ENCODE data around the gene PCGF2.
"Not testable (repeated sequence)": the region's sequence is repeated elsewhere in the genome, so short reads cannot be mapped to it uniquely, and the experiment has no call there.

PCGF2 gene
- long read RNA-seq, donor 1, partial matches to known transcripts: 0 of 11 reads
- long read RNA-seq, donor 1, other reads (novel, unspliced or antisense): 7 of 11 reads
- long read RNA-seq, donor 2, partial matches to known transcripts: 5 of 15 reads
- long read RNA-seq, donor 2, other reads (novel, unspliced or antisense): 9 of 15 reads
- long read RNA-seq, donor 3, partial matches to known transcripts: 10 of 16 reads
- long read RNA-seq, donor 3, other reads (novel, unspliced or antisense): 6 of 16 reads
- long read RNA-seq, donor 4, partial matches to known transcripts: 163 of 293 reads
- long read RNA-seq, donor 4, other reads (novel, unspliced or antisense): 127 of 293 reads
- long read RNA-seq, donor 5, partial matches to known transcripts: 6 of 26 reads
- long read RNA-seq, donor 5, other reads (novel, unspliced or antisense): 16 of 26 reads
- long read RNA-seq, donor 6, partial matches to known transcripts: 171 of 283 reads
- long read RNA-seq, donor 6, other reads (novel, unspliced or antisense): 111 of 283 reads
- long read RNA-seq, donor 7: 0 reads
- long read RNA-seq, donor 8, transcript PCGF2-207 (11 exons, 2,604 nt): major isoform, 5 of 15 reads
- long read RNA-seq, donor 8, partial matches to known transcripts: 10 of 15 reads
- long read RNA-seq, donor 8, other reads (novel, unspliced or antisense): 0 of 15 reads

DNA sequence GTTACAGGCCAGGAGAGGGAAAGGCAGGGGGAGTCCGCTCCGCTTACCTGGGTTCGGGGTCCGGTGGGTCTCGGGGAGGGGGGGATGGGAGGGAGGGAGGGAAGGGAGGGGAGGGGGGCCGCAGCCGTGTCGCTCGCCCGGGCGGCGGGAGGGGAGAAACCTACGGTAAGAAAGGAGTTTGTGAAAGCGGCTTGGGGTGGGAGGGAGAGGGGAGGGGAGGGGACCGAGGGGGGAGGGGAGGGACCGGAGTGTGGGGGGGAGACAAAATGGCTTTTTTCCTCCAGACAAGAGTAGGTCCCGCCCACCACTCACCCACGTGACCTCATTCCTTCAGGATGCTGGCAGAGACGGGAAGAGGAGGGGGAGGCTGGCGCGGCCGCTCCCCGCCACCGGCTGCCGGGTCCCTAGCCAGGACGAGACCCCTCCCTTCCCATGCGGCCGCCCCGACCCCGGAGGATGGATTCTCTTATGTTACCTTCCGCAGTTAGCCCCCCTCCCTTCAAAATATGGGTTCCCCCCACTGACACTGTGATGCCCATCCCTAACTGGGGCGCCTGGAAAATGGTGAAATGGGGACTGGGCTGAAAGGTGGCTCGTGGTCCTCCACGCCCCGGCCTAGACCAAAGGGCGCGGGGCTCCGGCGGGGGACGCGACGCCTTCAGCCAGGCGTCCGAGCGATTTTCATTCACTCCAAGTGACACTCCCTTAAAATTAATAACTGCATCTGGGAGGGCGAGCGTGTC is at the start of gene PCGF2:
PCGF2 (minus strand) TSS at position 188 of the 743 bp plus-strand sequence. CDS start 7,934 bp downstream, outside the sequence.
- peak; percentile 81 for DNase-seq

DNA sequence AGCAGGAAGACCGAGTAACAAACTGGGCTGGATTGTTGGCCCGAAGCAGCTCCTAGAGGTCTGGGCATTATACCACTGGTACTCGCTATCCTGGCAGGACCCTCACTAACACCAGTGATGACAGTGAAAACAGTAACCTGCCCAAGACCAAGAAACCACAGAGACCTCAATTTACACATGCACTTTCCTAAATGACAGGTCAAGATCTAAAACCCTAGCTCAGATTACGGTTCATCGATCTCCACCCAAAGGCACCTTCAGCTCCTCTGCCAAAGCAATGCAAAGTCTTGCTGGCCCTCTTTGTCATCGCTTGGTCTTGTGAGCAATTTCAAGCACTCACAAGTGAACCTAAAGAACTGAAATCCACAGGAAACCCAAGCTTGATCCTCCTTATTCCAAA is 49.7 kb upstream of the PCGF2 start:
- no peak for DNase-seq

DNA sequence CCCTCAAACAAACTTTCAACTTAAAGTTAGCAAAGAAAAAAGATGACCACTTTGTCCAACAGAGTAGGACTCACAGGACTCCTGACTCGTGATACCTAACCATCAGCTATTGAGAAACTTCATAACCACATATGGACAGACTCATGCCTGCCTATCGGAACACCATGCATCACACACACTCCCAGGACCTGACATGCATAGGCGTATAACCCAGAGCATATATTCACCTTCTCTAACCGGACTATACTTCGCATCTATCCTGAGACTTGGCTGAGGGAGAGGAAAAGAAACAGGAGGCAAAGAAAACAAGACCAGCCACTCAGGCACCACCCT is 49.0 kb upstream of the PCGF2 start:
- DNase-seq: no peak

DNA sequence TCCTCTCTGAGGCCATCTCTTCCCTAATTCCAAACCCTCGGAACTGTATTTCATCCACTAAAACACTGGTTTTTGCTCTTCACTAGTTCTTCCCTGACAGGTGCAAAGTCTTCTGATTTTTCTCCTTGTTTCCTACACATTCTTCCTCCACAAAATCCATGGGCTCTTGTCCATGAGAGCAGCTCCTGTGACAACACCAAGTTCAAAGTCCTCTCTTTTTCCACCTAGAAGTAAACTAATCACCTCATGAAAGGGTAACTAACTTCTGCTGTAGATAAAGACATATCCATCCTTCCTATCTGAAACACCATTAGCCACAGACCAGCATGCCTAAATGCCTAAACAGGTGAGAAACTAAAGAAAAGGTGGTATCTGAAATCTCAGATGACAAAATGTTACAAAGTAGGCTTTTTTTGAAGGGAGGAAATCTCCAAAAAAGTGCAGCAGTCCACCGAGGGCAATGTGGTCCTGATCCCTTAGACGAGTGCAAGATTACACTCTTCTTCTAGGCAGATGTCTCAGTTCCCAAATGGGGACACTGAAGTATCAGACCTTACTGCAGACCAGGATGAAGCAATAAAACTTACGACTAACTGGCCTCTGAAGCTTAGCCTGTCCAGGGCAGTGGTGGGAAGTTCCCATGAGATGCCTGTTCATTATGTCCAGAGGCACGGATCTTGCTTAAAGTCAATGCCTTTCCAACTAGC is 48.5 kb upstream of the PCGF2 start:
- no peak for DNase-seq

DNA sequence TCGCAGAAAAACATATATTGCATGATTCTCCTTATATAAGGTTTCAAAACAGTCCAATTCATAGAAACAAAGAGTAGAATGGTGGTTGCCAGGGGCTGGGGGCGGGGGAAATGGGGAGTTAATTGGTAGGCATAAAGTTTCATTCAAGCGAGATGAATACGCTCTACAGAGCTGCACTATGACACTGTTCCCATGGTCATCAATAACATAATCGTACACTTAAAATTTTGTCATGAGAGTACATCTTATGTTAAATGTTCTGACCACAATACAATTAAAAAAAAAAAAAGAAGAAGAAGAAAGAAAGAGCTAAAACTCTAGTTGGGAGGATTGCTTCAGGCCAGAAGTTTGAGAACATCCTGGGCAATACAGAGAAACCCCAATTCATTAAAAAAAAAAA is 46.1 kb upstream of the PCGF2 start:
- no peak for DNase-seq

DNA sequence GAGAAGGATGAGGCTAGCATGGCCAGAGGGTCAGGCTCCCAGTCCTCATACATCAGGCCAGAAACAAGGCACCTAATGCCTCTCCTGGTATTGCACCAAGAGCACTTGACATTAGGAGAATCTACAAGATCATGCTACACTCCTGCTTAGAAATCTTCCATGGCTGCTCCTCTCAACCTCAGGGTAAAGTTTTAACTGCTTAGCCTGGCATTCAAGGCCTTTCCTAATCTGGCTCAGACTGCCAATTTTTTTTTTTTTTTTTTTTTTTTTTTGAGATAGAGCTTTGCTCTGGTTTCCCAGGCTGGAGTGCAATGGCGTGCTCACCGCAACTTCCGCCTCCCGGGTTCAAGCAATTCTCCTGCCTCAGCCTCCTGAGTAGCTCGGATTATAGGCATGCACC is 43.0 kb upstream of the PCGF2 start:
- no peak for DNase-seq

DNA sequence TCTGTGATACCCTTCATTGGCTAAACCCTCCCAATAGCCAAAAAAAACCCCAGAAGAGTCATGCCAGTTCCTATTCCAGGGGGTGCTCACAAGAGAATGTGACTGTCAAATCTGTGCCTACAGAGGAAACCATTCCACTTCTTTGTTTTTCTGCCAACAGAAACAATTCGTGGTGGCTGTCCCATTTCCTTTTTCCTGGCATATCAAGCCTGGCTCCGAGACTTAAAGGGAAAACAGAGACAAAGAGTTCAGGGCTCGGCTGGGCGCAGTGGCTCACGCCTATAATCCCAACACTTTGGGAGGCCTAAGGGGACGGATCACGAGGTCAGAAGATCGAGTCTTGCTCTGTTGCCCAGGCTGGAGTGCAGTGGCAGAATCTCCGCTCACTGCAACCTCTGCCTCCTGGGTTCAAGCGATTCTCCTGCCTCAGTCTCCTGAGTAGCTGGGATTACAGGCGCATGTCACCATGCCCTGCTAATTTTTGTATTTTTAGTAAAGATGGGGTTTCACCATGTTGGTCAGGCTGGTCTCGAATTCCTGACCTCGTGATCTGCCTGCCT is 42.1 kb upstream of the PCGF2 start:
- not testable (repeated sequence) for DNase-seq

DNA sequence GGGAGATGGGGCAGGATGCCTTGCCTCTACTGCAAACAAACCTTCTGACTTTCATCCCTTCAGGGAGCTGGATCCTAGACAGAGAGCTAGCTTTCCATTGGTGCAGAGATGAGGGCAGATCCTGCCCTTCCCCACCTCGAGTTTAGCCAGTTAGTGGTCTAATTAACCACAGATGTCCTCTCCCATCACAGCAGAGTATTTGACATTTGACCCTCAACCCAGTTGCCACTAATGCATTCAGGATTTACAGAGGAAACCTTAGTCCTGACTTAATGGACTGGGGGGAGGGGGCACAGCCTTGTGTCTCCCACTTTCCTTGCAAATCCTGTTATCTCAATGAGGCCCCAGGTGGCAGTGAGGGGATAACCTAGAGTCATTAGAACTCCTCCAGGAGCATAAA is 41.0 kb upstream of the PCGF2 start:
- no peak for DNase-seq

DNA sequence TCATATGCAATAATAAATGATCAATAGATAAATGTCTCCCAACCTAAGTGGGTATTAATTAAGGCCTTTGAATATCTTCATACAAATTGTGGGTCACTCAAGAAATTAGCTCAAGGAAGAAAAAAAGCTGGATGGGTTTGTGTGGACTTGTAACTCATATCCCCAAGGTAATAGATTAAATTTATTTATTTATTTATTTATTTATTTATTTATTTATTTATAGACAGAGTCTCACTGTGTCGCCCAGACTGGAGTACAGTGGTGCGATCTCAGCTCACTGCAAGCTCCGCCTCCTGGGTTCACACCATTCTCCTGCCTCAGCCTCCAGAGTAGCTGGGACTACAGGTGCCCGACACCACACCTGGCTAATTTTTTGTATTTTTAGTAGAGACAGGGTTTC is 39.9 kb upstream of the PCGF2 start:
- not testable (repeated sequence) for DNase-seq

DNA sequence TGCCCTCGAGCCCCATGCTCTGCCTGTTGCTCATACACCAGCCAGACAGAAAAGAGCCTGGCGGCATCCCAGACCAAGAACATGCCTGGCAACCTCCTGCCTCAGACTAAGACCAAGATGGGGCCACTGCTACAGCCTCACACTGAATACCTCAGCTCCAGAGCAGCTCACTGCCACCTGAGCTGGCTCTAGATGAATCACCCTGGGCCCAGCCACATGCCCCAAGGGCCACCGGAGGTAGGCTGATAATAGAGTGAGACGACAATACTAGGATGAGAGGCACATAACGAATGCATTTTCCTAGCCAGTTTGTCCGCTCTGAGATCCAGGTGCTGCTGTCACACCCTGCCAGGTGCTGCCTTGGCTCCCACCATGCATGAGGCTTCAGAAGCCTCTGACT is 38.2 kb upstream of the PCGF2 start:
- DNase-seq: no peak

DNA sequence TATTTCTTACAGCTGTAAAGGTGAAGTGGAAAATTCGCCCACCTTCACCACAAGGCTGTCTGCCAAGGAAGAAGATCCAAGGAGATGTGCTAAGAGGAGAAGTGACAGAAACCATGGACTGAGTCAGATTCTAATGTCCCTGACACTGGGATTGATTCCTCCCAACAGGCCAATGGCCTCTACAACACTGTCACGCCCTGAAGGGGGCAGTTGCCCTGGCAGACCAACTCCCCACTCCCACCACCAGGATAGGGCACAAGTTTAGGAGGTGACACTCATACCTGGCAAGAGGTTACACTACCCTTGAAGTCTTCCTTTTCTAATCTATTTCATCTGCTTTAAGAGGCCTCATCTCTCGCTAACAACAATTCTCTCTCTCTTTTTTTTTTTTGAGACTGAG is 35.1 kb upstream of the PCGF2 start:
- no peak for DNase-seq

DNA sequence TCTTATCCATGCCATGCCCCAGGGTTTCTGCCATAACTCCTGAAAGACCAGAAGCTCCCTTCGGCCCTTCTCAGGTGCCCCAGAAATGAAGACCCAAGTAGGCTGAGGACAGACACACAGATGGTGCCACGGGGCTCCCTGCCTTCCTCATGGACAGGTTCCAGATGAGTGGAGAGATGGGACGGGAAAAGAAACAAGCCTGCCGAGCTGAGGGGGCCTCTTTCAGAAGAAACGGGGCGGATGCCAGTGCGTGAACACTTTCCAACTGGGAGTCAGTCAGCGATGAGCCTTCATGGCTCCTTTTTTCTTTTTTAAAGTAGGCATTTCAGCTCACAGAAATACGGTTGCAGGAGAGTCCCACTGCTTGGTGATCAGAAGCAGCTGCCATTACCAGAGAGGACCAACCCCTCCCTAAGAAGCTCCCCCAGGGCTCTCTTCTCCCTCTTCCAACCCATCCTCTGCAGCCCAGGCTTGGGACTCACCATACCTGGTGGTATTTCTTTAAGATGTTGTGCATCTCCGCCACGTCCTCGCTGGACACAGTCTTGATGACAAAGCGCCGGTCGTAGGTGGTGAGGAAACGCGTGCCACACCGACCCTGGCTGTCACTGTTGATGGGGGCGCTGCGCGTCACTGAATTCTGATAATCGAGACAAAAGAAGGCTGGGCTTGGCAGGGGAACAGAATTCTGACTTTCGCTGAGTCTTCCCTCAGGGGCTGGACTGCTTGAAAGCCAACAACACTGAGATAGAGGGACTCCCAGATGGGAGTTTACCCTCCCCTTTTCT is 32.0 kb upstream of the PCGF2 start:
- DNase-seq: no peak

DNA sequence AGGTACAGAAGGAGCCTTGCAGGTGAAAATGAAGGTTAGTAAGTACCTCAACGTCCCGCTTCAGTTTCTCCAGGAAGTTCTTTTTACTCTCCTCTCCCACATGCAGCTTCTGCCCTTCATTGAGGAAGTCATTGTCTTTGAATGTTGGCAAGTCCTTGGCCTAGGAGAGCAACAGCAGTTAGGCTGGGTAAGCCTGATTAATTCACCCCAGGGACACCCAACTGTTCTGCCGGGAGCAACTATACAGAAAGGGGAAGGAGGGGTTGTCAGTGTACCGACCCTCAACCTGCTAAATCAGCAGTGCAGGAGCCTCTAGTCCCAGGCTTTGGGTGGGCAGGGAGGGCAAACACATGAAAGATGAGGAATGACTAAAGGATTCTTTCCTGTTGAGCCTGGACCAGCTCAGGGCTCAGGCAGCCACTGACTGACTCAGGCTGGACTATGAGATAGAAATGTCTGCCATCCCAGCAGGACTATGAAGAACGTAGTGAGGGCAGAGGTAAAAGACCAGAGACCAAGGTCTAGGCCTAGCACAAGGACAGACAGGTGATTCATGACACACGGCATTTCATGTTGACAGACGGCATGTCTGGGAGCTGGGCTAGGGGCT is 29.6 kb upstream of the PCGF2 start:
- DNase-seq: no peak

DNA sequence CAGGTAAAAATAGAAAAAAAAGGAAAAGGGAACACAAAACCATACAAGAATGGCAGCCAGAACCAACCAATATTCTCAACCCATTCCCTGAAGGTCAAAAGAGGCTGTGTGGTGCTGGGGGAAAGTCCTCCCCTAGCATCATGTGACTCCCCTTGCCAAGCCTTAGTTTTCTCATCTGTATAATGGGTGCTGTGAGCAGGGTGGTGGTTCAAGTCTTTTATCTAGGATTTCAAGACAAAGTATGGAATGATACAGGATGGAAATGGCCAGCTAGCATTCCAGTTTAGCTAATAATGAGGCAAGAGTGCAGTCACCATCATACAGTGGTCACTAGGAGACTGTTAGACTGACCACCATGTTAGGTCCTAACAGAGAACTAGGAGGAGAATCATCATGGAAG is 25.1 kb upstream of the PCGF2 start:
- no peak for DNase-seq

DNA sequence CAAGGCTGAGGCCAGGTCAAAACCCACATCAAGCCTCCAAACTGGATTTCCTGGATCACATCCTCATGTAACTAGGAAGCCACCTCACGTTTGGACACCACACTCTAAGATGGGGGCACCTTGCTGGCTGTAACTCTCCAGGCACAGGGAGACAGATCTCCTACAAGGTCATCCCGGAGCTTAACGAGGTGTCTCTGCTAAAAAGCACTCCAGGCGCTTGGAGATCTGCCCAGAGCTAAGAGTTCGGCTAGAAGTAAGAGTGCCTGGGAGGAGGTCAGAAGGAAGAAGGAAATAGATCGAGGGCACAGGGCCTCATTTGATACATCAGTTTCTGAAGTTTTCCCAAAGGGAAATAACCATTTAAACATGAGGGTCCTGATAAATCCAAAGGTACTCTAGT is 20.3 kb upstream of the PCGF2 start:
- no peak for DNase-seq

DNA sequence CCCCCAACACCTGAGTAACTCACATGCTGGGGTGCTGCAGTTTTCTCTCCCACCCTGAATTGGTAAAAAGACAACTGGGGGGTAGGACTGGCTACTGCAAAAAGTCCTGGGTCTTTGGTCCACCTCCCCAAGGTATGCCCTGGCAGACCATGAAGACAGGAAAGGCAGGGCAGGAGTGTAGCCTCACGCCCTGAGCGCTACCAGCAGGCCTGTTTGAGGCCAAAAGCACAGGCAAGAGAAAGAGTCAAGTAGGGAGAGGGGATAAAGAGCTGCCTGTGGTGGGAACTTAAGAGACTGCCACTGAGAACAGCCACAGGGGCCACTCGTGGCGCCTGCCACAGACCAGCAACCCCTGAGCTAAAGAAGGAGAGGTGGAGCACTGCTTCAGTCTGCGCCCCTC is 18.2 kb upstream of the PCGF2 start:
- DNase-seq: no peak

DNA sequence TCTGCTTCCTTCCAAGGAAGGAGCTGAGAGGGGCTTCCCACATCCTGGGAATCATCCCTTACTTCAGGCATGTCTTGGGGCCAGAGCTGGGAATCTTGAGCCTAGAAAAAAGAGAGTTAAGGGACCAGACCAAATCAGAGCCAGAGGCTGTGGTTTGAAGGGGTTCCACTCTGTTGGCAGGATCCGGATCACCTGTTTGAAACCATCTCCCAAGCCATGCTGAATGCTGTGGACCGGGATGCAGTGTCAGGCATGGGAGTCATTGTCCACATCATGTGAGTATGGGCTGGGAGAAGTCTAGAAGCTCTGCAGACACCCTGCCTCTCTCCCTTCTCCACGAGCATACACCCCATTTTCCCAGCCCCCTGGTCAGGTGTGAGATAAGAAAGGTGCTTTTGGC is 14.1 kb upstream of the PCGF2 start:
- no peak for DNase-seq

DNA sequence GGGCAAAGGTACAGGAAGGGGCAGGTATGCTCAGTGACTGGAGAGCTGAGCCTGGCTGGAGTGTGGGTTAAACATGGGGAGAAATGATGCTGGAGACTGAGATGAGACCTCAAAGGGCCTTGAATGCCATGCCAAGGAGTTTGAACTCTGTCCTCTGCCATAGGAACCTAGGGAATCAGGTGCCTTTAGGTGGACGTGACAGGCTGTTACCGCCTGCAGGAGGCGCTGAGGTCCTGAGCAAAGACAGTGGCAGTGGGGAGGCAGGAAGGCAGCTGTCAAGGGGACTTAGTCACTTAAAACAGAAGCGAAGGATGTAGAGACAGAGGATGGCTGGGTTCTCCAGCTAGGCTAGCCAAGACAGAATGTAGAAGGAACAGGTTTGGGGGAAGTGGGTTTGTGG is 13.5 kb upstream of the PCGF2 start:
- DNase-seq: no peak

DNA sequence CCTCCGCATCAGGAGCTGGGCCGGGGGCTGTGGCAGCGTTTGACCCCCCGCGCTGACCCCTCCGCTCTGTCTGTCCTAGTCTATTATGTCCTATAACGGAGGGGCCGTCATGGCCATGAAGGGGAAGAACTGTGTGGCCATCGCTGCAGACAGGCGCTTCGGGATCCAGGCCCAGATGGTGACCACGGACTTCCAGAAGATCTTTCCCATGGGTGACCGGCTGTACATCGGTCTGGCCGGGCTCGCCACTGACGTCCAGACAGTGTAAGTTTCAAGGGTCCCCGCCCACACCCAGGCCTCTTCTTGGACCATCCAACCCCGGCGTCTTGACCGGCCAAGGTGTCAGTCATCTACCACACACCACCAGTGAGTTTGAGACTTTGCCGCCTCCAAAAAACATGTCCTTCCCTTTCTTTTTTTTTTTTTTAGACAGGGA is 5.0 kb upstream of the PCGF2 start:
- DNase-seq: no peak

DNA sequence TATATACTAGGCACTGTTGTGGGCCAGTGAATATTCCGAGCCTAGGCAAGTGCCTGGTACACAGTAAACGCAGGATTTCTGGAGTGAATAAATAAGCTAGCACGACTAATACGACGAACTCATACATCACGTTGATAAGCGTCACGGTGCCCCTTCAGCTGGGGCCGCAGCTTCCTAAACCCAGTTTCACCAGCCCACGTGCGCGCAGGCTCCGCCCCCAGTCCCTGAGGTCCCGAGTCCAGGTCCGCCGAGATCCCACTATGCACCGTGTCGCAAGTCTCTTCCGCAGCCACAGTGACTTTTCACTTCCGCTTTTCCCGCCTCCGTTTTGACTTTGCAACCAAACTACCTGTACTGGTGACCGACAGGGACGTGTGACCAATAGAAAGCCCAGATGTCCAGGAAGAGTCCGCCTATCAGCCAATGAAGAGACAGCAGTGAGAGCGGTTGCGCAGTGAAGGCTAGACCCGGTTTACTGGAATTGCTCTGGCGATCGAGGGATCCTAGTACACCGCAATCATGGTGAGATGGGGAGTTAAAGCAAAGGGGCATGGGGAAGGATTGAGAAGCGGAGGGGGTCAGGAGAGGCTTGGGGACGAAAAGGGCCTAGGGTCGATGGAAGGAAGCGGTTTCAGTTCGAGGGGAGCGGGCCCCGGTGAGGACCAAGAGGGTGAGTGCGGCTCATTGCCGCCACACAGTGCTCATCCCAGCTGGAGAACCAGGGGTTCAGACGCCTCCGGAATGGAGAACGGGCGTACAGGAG is 4.4 kb upstream of the PCGF2 start, which contains the start of gene PSMB3:
PSMB3 (plus strand) TSS at position 434 of the 763 bp plus-strand sequence; CDS start at position 520, 86 bp downstream.
- no peak for DNase-seq

Data from right kidney (tissue), 9 donors.